ENCODE data around the gene GRM2. TPM values are rescaled to one million over a fixed set of nuclear protein-coding genes. Genes with fewer than 3 reads are reported as not detected.

The GRM2 gene
- total RNA-seq, 6 donors from 2014 or later = 0.10 to 1.0 (median 0.30) TPM; not detected in 1

DNA sequence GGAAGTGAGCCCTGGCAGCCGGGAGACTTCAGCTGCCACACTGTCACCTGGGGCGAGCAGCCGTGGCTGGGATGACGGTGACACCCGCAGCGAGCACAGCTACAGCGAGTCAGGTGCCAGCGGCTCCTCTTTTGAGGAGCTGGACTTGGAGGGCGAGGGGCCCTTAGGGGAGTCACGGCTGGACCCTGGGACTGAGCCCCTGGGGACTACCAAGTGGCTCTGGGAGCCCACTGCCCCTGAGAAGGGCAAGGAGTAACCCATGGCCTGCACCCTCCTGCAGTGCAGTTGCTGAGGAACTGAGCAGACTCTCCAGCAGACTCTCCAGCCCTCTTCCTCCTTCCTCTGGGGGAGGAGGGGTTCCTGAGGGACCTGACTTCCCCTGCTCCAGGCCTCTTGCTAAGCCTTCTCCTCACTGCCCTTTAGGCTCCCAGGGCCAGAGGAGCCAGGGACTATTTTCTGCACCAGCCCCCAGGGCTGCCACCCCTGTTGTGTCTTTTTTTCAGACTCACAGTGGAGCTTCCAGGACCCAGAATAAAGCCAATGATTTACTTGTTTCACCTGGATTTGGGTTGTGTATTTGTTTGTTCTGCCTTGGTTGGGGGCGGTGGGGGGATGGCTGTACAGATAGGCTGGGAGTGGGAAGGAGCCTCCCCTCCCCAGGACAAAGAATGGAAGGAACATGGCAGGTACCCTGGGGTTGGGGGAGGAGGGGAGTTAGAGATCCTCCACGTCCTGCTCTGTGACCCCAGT, 2.9 kb upstream of the GRM2 start:
- Histone ChIP-seq H3K9me3 (no peaks in the 10 kb centered on the region), H3K4me1 (peaks cover 0 to 13% (median 6%) of the 10 kb centered on the region in 4 donors), H3K27me3 (no peaks in the 10 kb centered on the region), H3K27ac (no peak overlapping the region), H3K36me3 (peaks cover 17 to 65% (median 47%) of the 10 kb centered on the region in 4 donors), H3K4me3 (no peak overlapping the region)
- WGBS, 2 donors = 83 to 87% methylated on average over 2 to 12 of the region's 12 CpGs
- TF ChIP-seq EP300 (IDR thresholded peaks at IDR 0.05) = no peak
- TF ChIP-seq POLR2A (IDR thresholded peaks at IDR 0.05) = no peak
- TF ChIP-seq POLR2AphosphoS5 (IDR thresholded peaks at IDR 0.05) = no peak
- TF ChIP-seq, protein P1, sequence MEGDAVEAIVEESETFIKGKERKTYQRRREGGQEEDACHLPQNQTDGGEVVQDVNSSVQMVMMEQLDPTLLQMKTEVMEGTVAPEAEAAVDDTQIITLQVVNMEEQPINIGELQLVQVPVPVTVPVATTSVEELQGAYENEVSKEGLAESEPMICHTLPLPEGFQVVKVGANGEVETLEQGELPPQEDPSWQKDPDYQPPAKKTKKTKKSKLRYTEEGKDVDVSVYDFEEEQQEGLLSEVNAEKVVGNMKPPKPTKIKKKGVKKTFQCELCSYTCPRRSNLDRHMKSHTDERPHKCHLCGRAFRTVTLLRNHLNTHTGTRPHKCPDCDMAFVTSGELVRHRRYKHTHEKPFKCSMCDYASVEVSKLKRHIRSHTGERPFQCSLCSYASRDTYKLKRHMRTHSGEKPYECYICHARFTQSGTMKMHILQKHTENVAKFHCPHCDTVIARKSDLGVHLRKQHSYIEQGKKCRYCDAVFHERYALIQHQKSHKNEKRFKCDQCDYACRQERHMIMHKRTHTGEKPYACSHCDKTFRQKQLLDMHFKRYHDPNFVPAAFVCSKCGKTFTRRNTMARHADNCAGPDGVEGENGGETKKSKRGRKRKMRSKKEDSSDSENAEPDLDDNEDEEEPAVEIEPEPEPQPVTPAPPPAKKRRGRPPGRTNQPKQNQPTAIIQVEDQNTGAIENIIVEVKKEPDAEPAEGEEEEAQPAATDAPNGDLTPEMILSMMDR (IDR thresholded peaks at IDR 0.05) = no peak
- DNase-seq (no peak), ATAC-seq (ENCODE audit: low FRiP score in 2 of 2) (no peak)

DNA sequence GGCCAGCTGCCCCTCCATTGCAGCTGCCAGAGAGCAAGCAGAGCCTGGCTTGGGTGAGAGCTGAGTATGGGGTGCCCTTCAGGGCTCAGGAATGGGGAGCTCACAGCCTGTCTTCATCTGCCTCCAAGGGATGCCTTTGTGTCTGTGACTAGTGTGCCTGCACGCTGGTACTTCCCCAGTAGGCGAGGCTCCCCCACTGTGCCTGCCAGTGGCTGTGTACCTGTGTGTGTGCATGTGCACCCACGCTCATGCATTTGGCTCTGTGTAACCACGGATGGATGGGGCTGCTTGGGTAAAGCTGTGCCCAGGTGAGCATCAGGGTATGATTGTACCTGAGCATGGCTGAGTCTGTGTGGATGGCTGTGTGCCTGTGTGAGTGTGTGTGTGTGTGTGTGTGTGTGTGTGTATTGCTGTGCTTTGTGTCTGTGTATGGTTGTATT, 2.3 kb upstream of the GRM2 start:
- Histone ChIP-seq H3K9me3 (no peaks in the 10 kb centered on the region), H3K27me3 (no peaks in the 10 kb centered on the region), H3K4me1 (peaks cover 0 to 13% (median 6%) of the 10 kb centered on the region in 4 donors), H3K27ac (no peak overlapping the region), H3K4me3 (no peak overlapping the region), H3K36me3 (peaks cover 17 to 59% (median 43%) of the 10 kb centered on the region in 4 donors)
- no peak for DNase-seq
- WGBS, 2 donors = 80 to 89% methylated on average over 1 to 3 of the region's 4 CpGs
- TF ChIP-seq, protein P1 (IDR thresholded peaks at IDR 0.05) = no peak
- TF ChIP-seq POLR2A (IDR thresholded peaks at IDR 0.05) (no peak), EP300 (IDR thresholded peaks at IDR 0.05) (no peak)
- no peak for ATAC-seq (ENCODE audit: low FRiP score in 2 of 2)

DNA sequence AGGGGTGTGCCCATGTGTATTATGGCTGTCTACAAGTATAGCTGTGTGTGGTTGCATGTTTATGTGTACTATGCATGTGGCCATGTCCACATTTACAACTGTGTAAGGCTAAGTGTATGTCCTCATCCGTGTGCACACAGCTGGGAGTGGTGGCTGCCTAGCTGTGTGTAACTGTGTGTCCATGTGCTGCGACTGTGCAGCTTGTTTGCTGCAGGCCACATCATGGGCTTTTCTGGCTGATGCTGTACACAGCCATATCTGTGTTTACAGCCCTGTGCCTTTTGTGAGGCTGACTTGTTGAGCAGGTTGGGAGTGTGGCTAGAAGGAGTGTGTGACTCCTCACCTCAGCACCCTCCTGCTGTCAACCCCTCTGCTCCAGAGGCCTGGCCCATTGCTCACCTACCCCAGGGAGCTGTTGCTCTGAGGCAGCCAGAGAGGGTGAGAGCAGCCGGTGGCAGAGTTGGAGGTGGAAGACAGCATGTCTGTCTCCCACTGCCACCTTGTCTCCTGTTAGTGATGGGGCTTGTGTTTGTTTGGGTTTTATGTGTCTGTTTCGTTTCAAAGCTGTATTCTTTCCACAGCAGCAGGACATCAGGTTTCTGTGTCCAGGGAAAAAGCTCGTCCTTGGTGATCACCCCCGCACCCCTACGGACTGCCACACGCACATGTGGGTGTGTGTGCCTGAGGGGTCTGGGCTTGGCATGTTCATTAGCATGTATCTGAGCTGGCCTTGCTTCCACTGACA, 1.4 kb upstream of the GRM2 start:
- 88 to 97% methylated on average over 6 to 8 of the region's 8 CpGs for WGBS, 2 donors
- no peak overlapping the region for H3K27ac ChIP-seq
- peaks cover 8 to 50% (median 34%) of the 10 kb centered on the region in 4 donors for H3K36me3 ChIP-seq
- no peak for ATAC-seq (ENCODE audit: low FRiP score in 2 of 2)
- H3K27me3 ChIP-seq = no peaks in the 10 kb centered on the region
- no peak for DNase-seq
- peaks cover 0 to 13% (median 6%) of the 10 kb centered on the region in 4 donors for H3K4me1 ChIP-seq
- no peaks in the 10 kb centered on the region for H3K9me3 ChIP-seq
- TF ChIP-seq POLR2A (IDR thresholded peaks at IDR 0.05) (no peak), POLR2AphosphoS5 (IDR thresholded peaks at IDR 0.05) (no peak), EP300 (IDR thresholded peaks at IDR 0.05) (no peak)
- TF ChIP-seq, protein P1 (IDR thresholded peaks at IDR 0.05) = no peak
- H3K4me3 ChIP-seq = no peak overlapping the region

DNA sequence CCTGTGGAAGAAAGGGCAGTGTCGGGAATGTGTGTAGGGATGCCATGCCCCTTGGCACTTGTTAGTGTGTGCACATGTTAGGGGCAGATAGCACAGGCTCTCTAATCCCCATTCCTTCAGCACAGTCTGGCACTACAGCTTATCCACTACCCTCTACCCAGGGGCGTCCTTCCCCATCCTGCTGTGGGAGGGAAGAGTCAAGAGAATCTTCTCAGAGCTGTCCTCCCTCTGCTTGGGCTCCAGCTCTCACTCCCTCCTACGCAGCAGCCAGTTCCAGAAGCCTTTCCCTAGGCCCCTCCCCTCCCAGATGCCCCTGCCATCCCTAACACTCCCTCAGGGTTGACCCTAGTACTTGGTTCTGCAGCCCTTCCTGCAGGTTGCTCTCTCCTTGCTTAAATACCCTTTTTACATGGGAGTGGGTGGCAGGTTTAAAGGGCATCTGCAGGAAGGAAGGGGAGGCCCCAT, 815 bp upstream of the GRM2 start:
- DNase-seq (no peak), ATAC-seq (ENCODE audit: low FRiP score in 2 of 2) (no peak)
- Histone ChIP-seq H3K27me3 (no peaks in the 10 kb centered on the region), H3K4me3 (no peak overlapping the region), H3K27ac (no peak overlapping the region), H3K9me3 (no peaks in the 10 kb centered on the region), H3K36me3 (peaks cover 3 to 44% (median 28%) of the 10 kb centered on the region in 4 donors), H3K4me1 (peaks cover 0 to 13% (median 6%) of the 10 kb centered on the region in 4 donors)
- TF ChIP-seq, protein P1 (IDR thresholded peaks at IDR 0.05) = no peak
- TF ChIP-seq POLR2AphosphoS5 (IDR thresholded peaks at IDR 0.05) (no peak), EP300 (IDR thresholded peaks at IDR 0.05) (no peak), POLR2A (IDR thresholded peaks at IDR 0.05) (no peak)
- WGBS, 2 donors = 71 to 89% methylated on average over 3 of the region's 3 CpGs
